Keratinocyte (primary cell): Measurements from ENCODE around the gene MAD1L1. TPM values are rescaled to one million over a fixed set of nuclear protein-coding genes. Genes with fewer than 3 reads are reported as not detected.

ENCODE experiments used
- DNase-seq: peaks from one replicate; pipeline ENCODE4 v3.0.0-alpha.2; 2011; ENCODE audit warnings: low read depth, missing footprints, low spot score
- FAIRE-seq: peaks from 2 replicates; lab custom pipeline; 2011; peaks lifted over from hg19 to GRCh38; lab: Jason Lieb, UNC
- H2AFZ ChIP-seq: 2 replicates; pipeline ENCODE4 v1.6.0; 2012; ENCODE audit warnings: low read length, control low read depth, inconsistent platforms; ENCODE audit not compliant: control insufficient read depth
- H3K27ac ChIP-seq: 2 replicates; pipeline ENCODE4 v1.5.1; 2011; ENCODE audit warnings: low read length; ENCODE audit not compliant: control insufficient read depth, insufficient read depth
- H3K27me3 ChIP-seq: 3 replicates; pipeline ENCODE4 v1.6.0; 2011; ENCODE audit warnings: low read length; ENCODE audit not compliant: control insufficient read depth, insufficient read depth; ENCODE audit errors: extremely low read depth
- H3K36me3 ChIP-seq, 2 experiments: 2 replicates in 1 of 2; 3 replicates in 1 of 2; pipeline ENCODE4 v1.5.1; 2011; ENCODE audit warnings: low read length in 2 of 2, mild to moderate bottlenecking in 1 of 2; ENCODE audit not compliant: control insufficient read depth in 2 of 2, insufficient read depth in 2 of 2; ENCODE audit errors: extremely low read depth in 1 of 2
- H3K4me1 ChIP-seq: 3 replicates; pipeline ENCODE4 v1.5.1; 2011; ENCODE audit warnings: low read length; ENCODE audit not compliant: control insufficient read depth, insufficient read depth; ENCODE audit errors: extremely low read depth
- H3K4me2 ChIP-seq: 3 replicates; pipeline ENCODE4 v1.6.0; 2011; ENCODE audit warnings: low read depth, low read length; ENCODE audit not compliant: control insufficient read depth, insufficient read depth; ENCODE audit errors: extremely low read depth
- H3K4me3 ChIP-seq, 3 experiments: fragments of 200-600 bp in 1 of 3; sonication (generic) in 1 of 3; 2 replicates in 2 of 3; 3 replicates in 1 of 3; pipeline ENCODE4 v1.5.1; 2011 to 2016; ENCODE audit warnings: low read length in 3 of 3, mild to moderate bottlenecking in 3 of 3, control low read depth in 2 of 3, inconsistent platforms in 1 of 3, low read depth in 1 of 3, mixed read lengths in 1 of 3, mixed run types in 1 of 3, moderate library complexity in 1 of 3; ENCODE audit not compliant: control insufficient read depth in 2 of 3, insufficient read depth in 2 of 3; ENCODE audit errors: extremely low read depth in 1 of 3
- H3K79me2 ChIP-seq: 2 replicates; pipeline ENCODE4 v1.6.0; 2012; ENCODE audit warnings: low read length; ENCODE audit not compliant: control insufficient read depth, insufficient read depth
- H3K9ac ChIP-seq: 3 replicates; pipeline ENCODE4 v1.6.0; 2011; ENCODE audit warnings: low read length; ENCODE audit not compliant: control insufficient read depth, insufficient read depth; ENCODE audit errors: extremely low read depth
- H3K9me1 ChIP-seq: 3 replicates; pipeline ENCODE4 v1.6.0; 2011; ENCODE audit warnings: low read length; ENCODE audit not compliant: control insufficient read depth, insufficient read depth; ENCODE audit errors: extremely low read depth
- H3K9me3 ChIP-seq: 2 replicates; pipeline ENCODE4 v1.5.1; 2012; ENCODE audit warnings: low read depth, low read length; ENCODE audit not compliant: control insufficient read depth
- H4K20me1 ChIP-seq: 3 replicates; pipeline ENCODE4 v1.6.0; 2011; ENCODE audit warnings: low read length; ENCODE audit not compliant: control insufficient read depth, insufficient read depth; ENCODE audit errors: extremely low read depth
- EZH2 ChIP-seq: IDR thresholded peaks from one replicate; pipeline ENCODE4 v1.6.1; 2012; ENCODE audit warnings: inconsistent platforms, mild to moderate bottlenecking, low read length, moderate library complexity
- dilution Hi-C: fragments of 300-500 bp; cut with MboI; formaldehyde crosslinking; loops from one replicate; pipeline ENCODE4 v1.7.0; 2020; ENCODE audit warnings: low sequenced_read_pairs; ENCODE audit not compliant: extremely low pct_ligation_motif_present
- polyA plus RNA-seq, 5 experiments: library from polyadenylated mRNA; depleted of rRNA in 3 of 5; stranded (reverse) in 3 of 5; stranded (forward) in 1 of 5; unstranded in 1 of 5; fragments of >200 nt; gene quantifications; 1 replicate in 1 of 5; 2 replicates in 3 of 5; 3 replicates in 1 of 5; pipeline versions ENCODE4 v1.2.1 to v1.2.3, GENCODE V29; 2011 to 2012; ENCODE audit warnings: missing spikeins in 2 of 5, low read depth in 1 of 5, low replicate concordance in 1 of 5
- TF ChIP-seq, protein P1 (sequence below), 3 experiments: IDR thresholded peaks in 1 of 3; conservative IDR thresholded peaks in 1 of 3; optimal IDR thresholded peaks in 1 of 3; 2 replicates in 2 of 3; 3 replicates in 1 of 3; pipeline versions ENCODE3 to v1.5.1; 2011; ENCODE audit warnings: low read length in 3 of 3, mild to moderate bottlenecking in 3 of 3, moderate library complexity in 2 of 3, control low read depth in 1 of 3, inconsistent platforms in 1 of 3; ENCODE audit not compliant: insufficient read depth in 2 of 3; ENCODE audit errors: extremely low read depth in 1 of 3

Gene MAD1L1
- polyA plus RNA-seq, 1 donor (not counting 4 experiments of a cell fraction or from before 2014, with no cell fraction given) = 18.0 TPM

DNA sequence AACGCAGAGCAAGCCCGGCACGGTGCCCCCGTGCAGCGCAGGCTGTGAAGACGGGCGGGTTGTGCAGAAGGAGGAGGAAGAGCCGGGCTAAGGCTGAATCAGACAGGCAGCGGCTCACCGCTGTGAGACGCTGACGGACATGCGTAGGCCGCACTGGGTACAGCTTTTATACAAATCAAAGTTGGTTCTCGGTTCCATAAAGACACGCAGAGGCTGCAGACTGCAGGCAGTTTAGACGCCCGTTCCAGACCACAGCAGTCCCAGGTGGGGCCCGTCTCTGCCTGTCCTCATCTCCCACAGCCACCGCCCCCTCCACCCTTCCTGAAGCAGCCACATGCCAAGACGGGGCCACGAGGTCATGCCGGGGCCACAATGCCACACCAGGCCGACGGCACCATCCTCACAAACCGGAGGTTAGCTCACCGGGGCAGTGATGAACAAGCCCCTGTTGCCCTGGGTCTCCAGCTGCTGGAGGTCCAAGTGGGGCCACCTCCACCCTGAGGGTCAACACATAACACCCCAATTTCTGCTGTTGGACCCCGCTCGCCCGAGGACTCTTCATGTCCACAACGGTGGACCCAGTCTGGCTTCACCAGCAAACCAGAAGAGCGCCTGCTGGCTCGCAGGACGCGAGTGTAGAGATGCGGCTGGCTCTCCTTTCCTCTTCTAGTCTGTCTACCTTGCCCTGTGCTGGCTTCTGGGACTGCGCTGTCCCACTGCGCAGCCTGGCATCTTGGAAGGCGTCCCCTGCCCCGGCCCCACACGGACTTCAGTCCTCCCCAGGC, 335.5 kb downstream of the MAD1L1 start:
- H2AFZ ChIP-seq = no peak overlapping the region
- no peak for FAIRE-seq
- dilution Hi-C loops = no loop called here

GRCh38 chr7:1895664-1896515, 336.9 kb downstream of the MAD1L1 start:
- no peak overlapping the region for H3K4me2 ChIP-seq
- H3K4me1 ChIP-seq = no peaks in the 10 kb centered on the region
- no peak for TF ChIP-seq EZH2
- TF ChIP-seq, protein P1, sequence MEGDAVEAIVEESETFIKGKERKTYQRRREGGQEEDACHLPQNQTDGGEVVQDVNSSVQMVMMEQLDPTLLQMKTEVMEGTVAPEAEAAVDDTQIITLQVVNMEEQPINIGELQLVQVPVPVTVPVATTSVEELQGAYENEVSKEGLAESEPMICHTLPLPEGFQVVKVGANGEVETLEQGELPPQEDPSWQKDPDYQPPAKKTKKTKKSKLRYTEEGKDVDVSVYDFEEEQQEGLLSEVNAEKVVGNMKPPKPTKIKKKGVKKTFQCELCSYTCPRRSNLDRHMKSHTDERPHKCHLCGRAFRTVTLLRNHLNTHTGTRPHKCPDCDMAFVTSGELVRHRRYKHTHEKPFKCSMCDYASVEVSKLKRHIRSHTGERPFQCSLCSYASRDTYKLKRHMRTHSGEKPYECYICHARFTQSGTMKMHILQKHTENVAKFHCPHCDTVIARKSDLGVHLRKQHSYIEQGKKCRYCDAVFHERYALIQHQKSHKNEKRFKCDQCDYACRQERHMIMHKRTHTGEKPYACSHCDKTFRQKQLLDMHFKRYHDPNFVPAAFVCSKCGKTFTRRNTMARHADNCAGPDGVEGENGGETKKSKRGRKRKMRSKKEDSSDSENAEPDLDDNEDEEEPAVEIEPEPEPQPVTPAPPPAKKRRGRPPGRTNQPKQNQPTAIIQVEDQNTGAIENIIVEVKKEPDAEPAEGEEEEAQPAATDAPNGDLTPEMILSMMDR (optimal IDR thresholded peaks at IDR 0.05 in 1 of 3, IDR thresholded peaks at IDR 0.05 in 1 of 3, conservative IDR thresholded peaks at IDR 0.05 in 1 of 3; ENCODE audit: extremely low read depth in 1 of 3, insufficient read depth in 2 of 3, low read length in 3 of 3) = no peak
- no peaks in the 10 kb centered on the region for H3K27me3 ChIP-seq
- no peaks in the 10 kb centered on the region for H3K79me2 ChIP-seq
- no peak overlapping the region for H3K4me3 ChIP-seq
- H4K20me1 ChIP-seq = no peaks in the 10 kb centered on the region
- no peak overlapping the region for H2AFZ ChIP-seq
- H3K27ac ChIP-seq = no peak overlapping the region
- H3K9me1 ChIP-seq = no peaks in the 10 kb centered on the region
- peaks cover 5 to 12% of the 10 kb centered on the region in 2 experiments for H3K36me3 ChIP-seq
- H3K9me3 ChIP-seq = no peaks in the 10 kb centered on the region
- H3K9ac ChIP-seq = no peak overlapping the region
- DNase-seq = no peak
- no peak for FAIRE-seq
- dilution Hi-C loops = no loop called here

More for the DNA sequence above, 335.5 kb downstream of the MAD1L1 start:
- TF ChIP-seq EZH2 = no peak
- TF ChIP-seq, protein P1 (optimal IDR thresholded peaks at IDR 0.05 in 1 of 3, IDR thresholded peaks at IDR 0.05 in 1 of 3, conservative IDR thresholded peaks at IDR 0.05 in 1 of 3; ENCODE audit: extremely low read depth in 1 of 3, insufficient read depth in 2 of 3, low read length in 3 of 3) = no peak
- H3K27me3 ChIP-seq = no peaks in the 10 kb centered on the region
- no peaks in the 10 kb centered on the region for H3K79me2 ChIP-seq
- H3K27ac ChIP-seq = no peak overlapping the region
- H3K4me2 ChIP-seq = no peak overlapping the region
- H3K4me1 ChIP-seq = no peaks in the 10 kb centered on the region
- H3K9me3 ChIP-seq = no peaks in the 10 kb centered on the region
- no peak for DNase-seq
- no peaks in the 10 kb centered on the region for H3K9me1 ChIP-seq
- H3K4me3 ChIP-seq = no peak overlapping the region
- H3K9ac ChIP-seq = no peak overlapping the region
- no peaks in the 10 kb centered on the region for H4K20me1 ChIP-seq
- peaks cover 5 to 12% of the 10 kb centered on the region in 2 experiments for H3K36me3 ChIP-seq
